H9 (cell line): Measurements from ENCODE around the gene GLI2. TPM values are rescaled to one million over a fixed set of nuclear protein-coding genes. Genes with fewer than 3 reads are reported as not detected.

ENCODE experiments used
- DNase-seq: peaks from one replicate; pipeline ENCODE4 v3.0.0-alpha.2; 2017
- H2AFZ ChIP-seq: one replicate; pipeline ENCODE4 v1.6.1; 2013; ENCODE audit warnings: mild to moderate bottlenecking, low read length, control low read depth, moderate library complexity
- H2AK5ac ChIP-seq: 2 replicates; pipeline ENCODE4 v1.6.1; 2013; ENCODE audit warnings: low read length, control low read depth, mixed read lengths; ENCODE audit not compliant: insufficient read length
- H2BK120ac ChIP-seq: one replicate; pipeline ENCODE4 v1.6.1; 2013; ENCODE audit warnings: low read depth, mild to moderate bottlenecking, low read length, control low read depth, inconsistent platforms; ENCODE audit not compliant: poor library complexity, severe bottlenecking
- H2BK12ac ChIP-seq: 2 replicates; pipeline ENCODE4 v1.6.1; 2013; ENCODE audit warnings: low read length, control low read depth, mixed read lengths, low read depth; ENCODE audit not compliant: insufficient read length
- H2BK15ac ChIP-seq: 2 replicates; pipeline ENCODE4 v1.6.1; 2013; ENCODE audit warnings: low read depth, low read length, control low read depth
- H2BK20ac ChIP-seq: one replicate; pipeline ENCODE4 v1.6.1; 2013; ENCODE audit warnings: low read depth, mild to moderate bottlenecking, low read length, control low read depth, inconsistent platforms; ENCODE audit not compliant: poor library complexity, severe bottlenecking
- H2BK5ac ChIP-seq: 2 replicates; pipeline ENCODE4 v1.6.1; 2013; ENCODE audit warnings: low read length, control low read depth, mixed read lengths; ENCODE audit not compliant: insufficient read length
- H3K14ac ChIP-seq: 2 replicates; pipeline ENCODE4 v1.6.1; 2013; ENCODE audit warnings: low read length, control low read depth; ENCODE audit not compliant: insufficient read depth
- H3K18ac ChIP-seq: 2 replicates; pipeline ENCODE4 v1.6.1; 2013; ENCODE audit warnings: low read depth, mild to moderate bottlenecking, mixed read lengths, low read length, control low read depth; ENCODE audit not compliant: insufficient read length
- H3K23ac ChIP-seq: 2 replicates; pipeline ENCODE4 v1.6.1; 2013; ENCODE audit warnings: low read length, control low read depth, mixed read lengths, low read depth; ENCODE audit not compliant: insufficient read length
- H3K23me2 ChIP-seq: 2 replicates; pipeline ENCODE4 v1.6.1; 2013; ENCODE audit warnings: low read depth, mild to moderate bottlenecking, mixed read lengths, low read length, control low read depth; ENCODE audit not compliant: insufficient read length, poor library complexity, severe bottlenecking
- H3K27ac ChIP-seq: 2 replicates; pipeline ENCODE4 v1.5.1; 2013; ENCODE audit warnings: low read length, control low read depth, mixed read lengths, low read depth; ENCODE audit not compliant: insufficient read length
- H3K27me3 ChIP-seq: 2 replicates; pipeline ENCODE4 v1.6.1; 2013; ENCODE audit warnings: low read length, control low read depth, inconsistent platforms; ENCODE audit not compliant: insufficient read depth
- H3K4ac ChIP-seq: 2 replicates; pipeline ENCODE4 v1.6.1; 2013; ENCODE audit warnings: low read depth, mild to moderate bottlenecking, control low read depth, inconsistent platforms, low read length, moderate library complexity
- H3K4me1 ChIP-seq: 2 replicates; pipeline ENCODE4 v1.6.1; 2013; ENCODE audit warnings: low read length, control low read depth, inconsistent platforms; ENCODE audit not compliant: insufficient read depth
- H3K4me2 ChIP-seq: 2 replicates; pipeline ENCODE4 v1.6.1; 2013; ENCODE audit warnings: low read length, control low read depth, mixed read lengths; ENCODE audit not compliant: insufficient read length, insufficient read depth
- H3K56ac ChIP-seq: 2 replicates; pipeline ENCODE4 v1.6.1; 2013; ENCODE audit warnings: low read depth, mild to moderate bottlenecking, mixed read lengths, low read length, control low read depth; ENCODE audit not compliant: insufficient read length
- H3K79me1 ChIP-seq: 2 replicates; pipeline ENCODE4 v1.6.1; 2013; ENCODE audit warnings: low read depth, mild to moderate bottlenecking, moderate library complexity, low read length, control low read depth, inconsistent platforms; ENCODE audit not compliant: insufficient read depth, poor library complexity, severe bottlenecking
- H3K79me2 ChIP-seq: 2 replicates; pipeline ENCODE4 v1.6.1; 2013; ENCODE audit warnings: low read length, control low read depth, inconsistent platforms; ENCODE audit not compliant: insufficient read depth
- H3K9ac ChIP-seq: 2 replicates; pipeline ENCODE4 v1.6.1; 2013; ENCODE audit warnings: low read length, control low read depth, mixed read lengths; ENCODE audit not compliant: insufficient read length; ENCODE audit errors: extremely low read depth
- H3K9me3 ChIP-seq: one replicate; pipeline ENCODE4 v1.6.1; 2013; ENCODE audit warnings: low read depth, low read length, inconsistent platforms; ENCODE audit not compliant: control insufficient read depth
- H3T11ph ChIP-seq: one replicate; pipeline ENCODE4 v1.6.1; 2013; ENCODE audit warnings: mild to moderate bottlenecking, low read length, control low read depth, inconsistent platforms
- H4K20me1 ChIP-seq: one replicate; pipeline ENCODE4 v1.6.1; 2013; ENCODE audit not compliant: control insufficient read depth, insufficient read length, insufficient read depth
- H4K5ac ChIP-seq: 2 replicates; pipeline ENCODE4 v1.6.1; 2013; ENCODE audit warnings: low read depth, mild to moderate bottlenecking, mixed read lengths, low read length, control low read depth; ENCODE audit not compliant: insufficient read length
- H4K8ac ChIP-seq: replicated peaks from 2 replicates; pipeline ENCODE4 v1.6.1; 2013; ENCODE audit warnings: low read length, control low read depth, mixed read lengths, low read depth; ENCODE audit not compliant: insufficient read length
- H4K91ac ChIP-seq: 2 replicates; pipeline ENCODE4 v1.6.1; 2013; ENCODE audit warnings: low read depth, mild to moderate bottlenecking, moderate library complexity, mixed read lengths, low read length, control low read depth; ENCODE audit not compliant: insufficient read length
- H3K27ac Mint-ChIP-seq, 3 experiments: 2 replicates in 2 of 3; 3 replicates in 1 of 3; pipeline ENCODE4 v1.8.0; 2020 to 2021; ENCODE audit warnings: mixed read lengths in 3 of 3, mild to moderate bottlenecking in 1 of 3, moderate library complexity in 1 of 3
- H3K27me3 Mint-ChIP-seq: 2 replicates; pipeline ENCODE4 v1.8.0; 2021; ENCODE audit warnings: low read depth, mild to moderate bottlenecking, moderate library complexity, mixed read lengths
- H3K36me3 Mint-ChIP-seq, 3 experiments: 2 replicates in 2 of 3; 3 replicates in 1 of 3; pipeline ENCODE4 v1.8.0; 2020 to 2021; ENCODE audit warnings: low read depth in 3 of 3, mixed read lengths in 3 of 3; ENCODE audit not compliant: insufficient read depth in 1 of 3
- H3K4me1 Mint-ChIP-seq, 2 experiments: 2 replicates each; pipeline ENCODE4 v1.8.0; 2020; ENCODE audit warnings: mixed read lengths in 2 of 2
- H3K4me3 Mint-ChIP-seq, 2 experiments: 2 replicates in 1 of 2; 3 replicates in 1 of 2; pipeline ENCODE4 v1.8.0; 2020 to 2021; ENCODE audit warnings: mild to moderate bottlenecking in 2 of 2, mixed read lengths in 2 of 2, moderate library complexity in 1 of 2
- H3K9me3 Mint-ChIP-seq, 2 experiments: 2 replicates in 1 of 2; 3 replicates in 1 of 2; pipeline ENCODE4 v1.8.0; 2020; ENCODE audit warnings: mild to moderate bottlenecking in 2 of 2, mixed read lengths in 2 of 2, moderate library complexity in 1 of 2
- CTCF ChIP-seq: fragments of 200-600 bp; sonication (generic); conservative IDR thresholded peaks from 3 replicates; pipeline ENCODE4 v1.8.0; 2021; ENCODE audit warnings: antibody characterized with exemption, mild to moderate bottlenecking
- WGBS: extraction: QIAGEN DNeasy Blood & Tissue Kit; methylation state at CpG from one replicate; pipeline ENCODE4 v1.1.7; 2013; ENCODE audit warnings: missing lambda C conversion rate, low lambda C conversion rate, mixed read lengths; ENCODE audit not compliant: insufficient read length; ENCODE audit errors: extremely low coverage; 5-methylcytosine and 5-hydroxymethylcytosine counted together
- total RNA-seq: library from RNA; stranded (reverse); gene quantifications from 2 replicates; pipeline ENCODE4 v1.2.1, GENCODE V29; 2021

GLI2 gene
- total RNA-seq, 1 experiment from 2014 or later: 56.7 TPM

DNA sequence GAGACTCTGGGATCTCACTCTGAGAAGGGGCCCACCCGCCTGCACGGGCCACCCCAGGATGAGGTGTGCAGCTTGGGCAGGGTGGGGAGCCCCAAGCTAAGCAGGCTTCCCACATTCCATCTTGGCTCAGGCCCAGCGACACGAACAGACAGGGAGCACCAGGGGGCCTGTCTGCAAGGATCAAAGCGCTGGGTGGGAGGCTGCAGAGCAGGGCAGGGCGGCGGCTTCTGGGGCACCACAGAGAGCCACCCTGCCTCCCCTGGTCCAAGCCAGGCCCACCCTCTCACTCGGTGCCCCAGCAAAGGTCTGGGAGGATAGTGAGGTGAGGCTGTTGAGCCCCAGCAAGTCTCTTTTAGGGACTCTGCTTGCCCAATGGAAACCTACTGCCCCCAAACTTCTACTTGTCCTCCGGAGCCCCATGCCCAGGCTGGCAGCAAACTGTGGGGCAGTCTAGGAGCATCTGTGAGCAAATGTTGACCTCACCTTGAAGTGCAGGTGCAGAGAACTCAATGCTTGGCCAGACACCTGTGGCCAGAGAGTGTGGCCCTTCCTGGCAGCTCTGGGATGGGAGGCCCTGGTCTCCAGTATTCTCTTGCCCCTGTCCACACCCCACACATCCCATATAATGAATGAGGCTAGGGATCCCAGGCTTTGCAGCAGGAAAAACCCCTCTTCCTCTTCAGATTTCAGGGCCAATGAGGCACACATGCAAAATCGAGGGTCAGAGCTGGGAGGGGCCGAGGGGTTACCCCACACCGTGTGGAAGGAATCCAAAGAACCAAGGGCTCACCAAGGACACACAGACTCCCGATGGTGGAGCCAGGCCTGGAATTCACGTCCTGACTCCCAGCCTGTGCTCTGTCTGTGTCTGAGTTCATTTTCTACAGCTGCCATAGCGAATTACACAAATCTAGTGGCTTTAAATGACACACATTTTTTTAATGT lies 18.8 kb upstream of the GLI2 start:
- Histone ChIP-seq H4K5ac (no peak overlapping the region), H3K79me2 (no peaks in the 10 kb centered on the region), H3K27me3 (peaks cover 2% of the 10 kb centered on the region; the same call in 1 of the 2 replicates), H2BK120ac (no peak overlapping the region), H3K79me1 (no peaks in the 10 kb centered on the region), H2BK20ac (no peak overlapping the region), H3K4me2 (no peak overlapping the region), H3K9ac (no peak overlapping the region), H3K14ac (no peak overlapping the region), H4K8ac (no peak overlapping the region), H4K20me1 (no peaks in the 10 kb centered on the region), H2AFZ (no peak overlapping the region), H4K91ac (no peak overlapping the region), H3K4me1 (no peaks in the 10 kb centered on the region), H3K9me3 (no peaks in the 10 kb centered on the region), H3K23ac (no peak overlapping the region), H3K56ac (no peak overlapping the region), H3K23me2 (no peaks in the 10 kb centered on the region), H3K4ac (no peak overlapping the region), H2AK5ac (no peak overlapping the region), H3K18ac (no peak overlapping the region), H3K27ac (no peak overlapping the region), H2BK15ac (no peak overlapping the region), H2BK12ac (no peak overlapping the region), H2BK5ac (no peak overlapping the region), H3T11ph (no peak overlapping the region)
- TF ChIP-seq CTCF: no peak
- Mint-ChIP-seq H3K27ac (no peak overlapping the region), H3K4me3 (no peak overlapping the region; a peak in 1 of 5 replicates), H3K4me1 (peaks cover 33 to 36% of the 10 kb centered on the region in 2 experiments), H3K9me3 (no peaks in the 10 kb centered on the region), H3K27me3 (peaks cover 92% of the 10 kb centered on the region), H3K36me3 (no peaks in the 10 kb centered on the region)
- no peak for DNase-seq
- WGBS: no CpG with 5 or more reads among the region's 15 CpGs
